GM13976 (cell line): ENCODE measurements around the gene ROM1.

Experiments
- DNase-seq: peaks from one replicate; pipeline ENCODE4 v3.0.0; 2012; ENCODE audit warnings: low spot score
- CTCF ChIP-seq: IDR thresholded peaks from 2 replicates; pipeline ENCODE4 v1.5.1; 2012; ENCODE audit warnings: borderline replicate concordance, mild to moderate bottlenecking; ENCODE audit not compliant: insufficient read depth; ENCODE audit errors: extremely low read depth, missing control alignments, control extremely low read depth
- in situ Hi-C: fragments of 300-500 bp; cut with MboI; formaldehyde crosslinking; loops from one replicate; pipeline ENCODE4 v1.12.0; 2022; ENCODE audit warnings: low sequenced_read_pairs, mixed read lengths, inconsistent platforms; ENCODE audit not compliant: unreplicated experiment

The ROM1 gene

DNA sequence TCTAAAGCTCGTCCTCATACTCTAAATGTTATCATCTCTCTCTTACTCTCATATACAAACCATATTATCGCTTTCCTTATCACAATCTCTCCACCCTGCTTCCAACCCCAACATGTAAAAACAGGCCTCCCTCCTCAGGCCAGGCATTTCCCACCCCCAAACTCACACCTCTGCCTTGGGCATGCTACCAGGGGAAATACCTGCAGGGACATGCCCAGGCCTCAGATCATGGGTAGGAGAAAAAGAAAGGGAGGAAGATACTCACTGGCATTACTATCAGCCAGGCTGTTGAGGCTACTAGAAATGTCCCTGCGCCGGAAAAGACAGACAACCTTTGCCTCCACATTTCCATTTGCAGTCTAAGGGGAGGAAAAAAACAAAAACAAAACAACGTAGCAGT, 13.2 kb upstream of the ROM1 start:
- TF ChIP-seq CTCF, result no peak
- no peak for DNase-seq
- in situ Hi-C loops, result no loop called here

DNA sequence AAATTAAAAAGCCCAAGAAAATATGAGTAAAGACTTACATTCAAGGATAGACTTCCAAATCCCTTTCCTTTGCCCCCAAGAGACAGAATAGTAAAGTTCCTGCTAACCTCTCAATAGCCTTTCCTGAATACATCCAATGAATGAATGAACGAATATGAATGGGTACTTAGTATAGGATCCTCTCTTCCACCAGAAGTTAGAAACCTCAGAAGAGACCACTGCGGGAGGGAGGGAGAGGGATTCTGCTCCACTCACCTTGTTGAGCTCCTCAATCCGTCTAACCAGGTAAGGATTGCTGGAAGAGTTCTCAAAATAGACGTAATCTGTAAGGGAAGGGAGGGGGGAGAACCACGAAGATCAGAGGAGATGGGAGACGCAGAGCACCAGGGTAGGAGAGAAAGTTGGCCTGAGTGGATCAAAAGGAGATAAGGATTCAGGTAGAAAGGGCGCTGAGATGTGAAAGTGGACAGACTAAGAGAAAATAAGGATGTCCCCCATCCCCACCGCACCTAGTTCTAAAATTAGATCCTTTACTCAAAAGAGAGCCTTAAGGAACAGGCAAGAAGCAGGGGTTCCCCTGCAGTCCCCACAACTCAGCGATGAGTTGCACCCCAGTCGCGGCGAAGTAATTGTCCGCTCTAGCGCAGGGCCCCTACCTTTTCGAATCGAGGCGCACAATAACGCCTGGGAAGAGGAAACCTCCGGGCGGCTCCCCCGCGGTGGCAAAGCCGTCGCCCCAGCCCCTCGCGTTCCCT, 12.5 kb upstream of the ROM1 start:
- TF ChIP-seq CTCF, result no peak
- in situ Hi-C loops, result no loop called here
- no peak for DNase-seq

GRCh38 chr11:62601122-62601371, 12.0 kb upstream of the ROM1 start:
- no peak for DNase-seq
- no peak for TF ChIP-seq CTCF
- in situ Hi-C loops, result no loop called here

DNA sequence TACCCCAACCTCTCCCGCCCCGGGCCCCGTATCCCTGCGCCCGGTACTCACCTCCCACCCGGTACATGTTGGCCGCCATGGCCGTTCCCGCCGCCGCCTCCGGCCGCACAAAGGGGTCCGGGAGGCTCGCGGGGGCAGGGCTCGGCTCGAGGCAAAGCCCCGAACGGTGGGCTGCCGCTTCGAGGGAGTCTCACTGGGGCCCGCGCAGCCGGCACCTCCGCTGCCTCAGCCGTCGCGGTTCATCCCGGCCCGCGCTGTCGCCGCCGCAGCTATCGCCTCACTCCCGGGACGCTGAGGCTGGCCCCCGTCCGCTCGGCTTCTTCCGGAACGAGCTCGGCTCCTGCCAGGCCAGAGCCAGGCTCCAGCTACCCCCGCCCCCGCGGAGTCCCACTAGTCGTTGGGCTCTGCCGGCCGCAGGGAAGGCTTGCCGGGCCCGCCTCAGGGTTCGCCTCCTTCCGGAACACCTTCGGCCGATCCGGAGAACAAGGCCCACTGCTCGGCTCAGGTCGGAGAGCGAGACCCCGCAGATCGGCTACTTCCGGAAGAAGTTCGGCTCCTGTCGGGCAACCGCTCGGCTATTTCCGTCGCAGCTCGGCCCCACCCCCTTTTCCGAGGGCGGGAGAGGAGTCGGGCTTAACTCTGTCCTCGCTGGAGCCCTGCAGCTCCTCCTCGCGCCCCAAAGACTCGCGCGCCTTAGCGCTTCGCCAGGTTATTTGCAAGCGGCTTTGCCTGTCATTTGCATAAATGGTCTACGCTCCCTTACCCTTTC, 11.5 kb upstream of the ROM1 start, which contains the start of gene MTA2:
Gene MTA2 (minus strand): TSS at position 494 of the 769 bp plus-strand sequence. CDS start 415 bp downstream, at position 79.
- no peak for TF ChIP-seq CTCF
- DNase-seq, result peak; percentile 98
- in situ Hi-C loops, result no loop called here

- in situ Hi-C loops, result no loop called here
- peak; percentile 60 for DNase-seq
- no peak for TF ChIP-seq CTCF
Observed at GRCh38 chr11:62602141-62603071, 10.7 kb upstream of the ROM1 start.

DNA sequence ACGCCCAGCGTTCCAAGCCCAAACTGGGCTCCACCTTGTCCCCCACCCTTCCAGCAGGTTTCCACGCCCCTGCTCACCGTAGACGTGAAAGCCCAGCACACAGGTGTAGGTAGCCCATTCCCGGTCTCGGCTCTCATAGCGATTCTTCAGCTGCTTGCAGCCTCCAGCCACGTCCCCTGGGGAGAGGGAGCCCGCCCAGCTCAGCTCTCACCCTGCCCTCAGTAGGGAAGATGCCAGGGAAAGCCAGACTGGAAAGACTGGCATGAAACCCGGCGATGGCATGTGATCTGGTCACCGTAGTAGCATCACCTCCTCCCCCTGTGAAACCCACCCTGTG, 10.0 kb upstream of the ROM1 start:
- TF ChIP-seq CTCF, result no peak
- no peak for DNase-seq
- in situ Hi-C loops, result no loop called here
